ENCODE measurements around the gene TMEM221. TPM values are rescaled to one million over a fixed set of nuclear protein-coding genes. Genes with fewer than 3 reads are reported as not detected.

Gene TMEM221
- total RNA-seq, 6 experiments from 2014 or later: 0.12 to 0.19 (median 0.16) TPM; not detected in 3

GRCh38 chr19:17483605-17484002, 35.1 kb upstream of the TMEM221 start:
- WGBS (ENCODE audit: insufficient coverage, low coverage, low lambda C conversion rate, missing lambda C conversion rate): 89% methylated on average over 8 of the region's 10 CpGs
- no peak for ATAC-seq
- Histone ChIP-seq H3K27ac (no peak overlapping the region), H3K4me1 (no peaks in the 10 kb centered on the region), H3K4me3 (no peak overlapping the region), H3K27me3 (no peaks in the 10 kb centered on the region), H3K36me3 (no peaks in the 10 kb centered on the region), H3K9me3 (no peaks in the 10 kb centered on the region)
- TF ChIP-seq CTCF (IDR thresholded peaks at IDR 0.05): no peak
- no peak for TF ChIP-seq POLR2A (IDR thresholded peaks at IDR 0.05)
- no peak for DNase-seq
- intact Hi-C loops (cut with DNase I): no loop called here

GRCh38 chr19:17482877-17483604, 34.6 kb upstream of the TMEM221 start:
- no peaks in the 10 kb centered on the region for H3K4me1 ChIP-seq
- no peak overlapping the region for H3K4me3 ChIP-seq
- no peaks in the 10 kb centered on the region for H3K9me3 ChIP-seq
- DNase-seq: no peak
- no peaks in the 10 kb centered on the region for H3K36me3 ChIP-seq
- WGBS (ENCODE audit: insufficient coverage, low coverage, low lambda C conversion rate, missing lambda C conversion rate): 58% methylated on average over 2 of the region's 3 CpGs
- ATAC-seq: no peak
- intact Hi-C loops (cut with DNase I): no loop called here
- no peak for TF ChIP-seq CTCF (IDR thresholded peaks at IDR 0.05)
- no peak for TF ChIP-seq POLR2A (IDR thresholded peaks at IDR 0.05)
- no peak overlapping the region for H3K27ac ChIP-seq
- no peaks in the 10 kb centered on the region for H3K27me3 ChIP-seq

- Histone ChIP-seq H3K27ac (no peak overlapping the region), H3K9me3 (no peaks in the 10 kb centered on the region), H3K4me3 (no peak overlapping the region), H3K36me3 (no peaks in the 10 kb centered on the region), H3K27me3 (no peaks in the 10 kb centered on the region), H3K4me1 (no peaks in the 10 kb centered on the region)
- DNase-seq (no peak), ATAC-seq (no peak)
- 73% methylated on average over 10 of the region's 13 CpGs for WGBS (ENCODE audit: insufficient coverage, low coverage, low lambda C conversion rate, missing lambda C conversion rate)
- TF ChIP-seq POLR2A (IDR thresholded peaks at IDR 0.05) (no peak), CTCF (IDR thresholded peaks at IDR 0.05) (no peak)
- intact Hi-C loops (cut with DNase I): no loop called here
Measured at GRCh38 chr19:17481986-17482385, 33.5 kb upstream of the TMEM221 start.

- WGBS (ENCODE audit: insufficient coverage, low coverage, low lambda C conversion rate, missing lambda C conversion rate): 77% methylated on average over 5 of the region's 6 CpGs
- intact Hi-C loops (cut with DNase I): no loop called here
- Histone ChIP-seq H3K27me3 (no peaks in the 10 kb centered on the region), H3K27ac (no peak overlapping the region), H3K4me3 (no peak overlapping the region), H3K9me3 (no peaks in the 10 kb centered on the region), H3K4me1 (no peaks in the 10 kb centered on the region), H3K36me3 (no peaks in the 10 kb centered on the region)
- TF ChIP-seq POLR2A (IDR thresholded peaks at IDR 0.05) (no peak), CTCF (IDR thresholded peaks at IDR 0.05) (no peak)
- no peak for ATAC-seq
- no peak for DNase-seq
Measured at GRCh38 chr19:17479325-17479791, 30.9 kb upstream of the TMEM221 start.

All from right lobe of liver (tissue), 6 donors.